ENCODE results near the gene PAX2.
A peak's percentile ranks its signal among the peaks of the same experiment; 100 is the strongest.

The PAX2 gene

GRCh38 chr10:100819424-100819823 is 74.0 kb downstream of the PAX2 start:
- Histone ChIP-seq H3K9ac (ENCODE audit: low read depth, low read length) (no peak overlapping the region), H3K4me1 (ENCODE audit: control insufficient read depth, insufficient read depth, low read length) (no peaks in the 10 kb centered on the region), H3K27me3 (ENCODE audit: control insufficient read depth, insufficient read depth, low read length) (peaks cover 91% of the 10 kb centered on the region), H3K4me3 (ENCODE audit: low read length) (no peak overlapping the region), H3K4me2 (ENCODE audit: low read length) (no peak overlapping the region), H3K36me3 (ENCODE audit: insufficient read depth, low read length) (no peaks in the 10 kb centered on the region), H3K9me3 (replicated peaks; ENCODE audit: low read length) (no peaks in the 10 kb centered on the region)

DNA sequence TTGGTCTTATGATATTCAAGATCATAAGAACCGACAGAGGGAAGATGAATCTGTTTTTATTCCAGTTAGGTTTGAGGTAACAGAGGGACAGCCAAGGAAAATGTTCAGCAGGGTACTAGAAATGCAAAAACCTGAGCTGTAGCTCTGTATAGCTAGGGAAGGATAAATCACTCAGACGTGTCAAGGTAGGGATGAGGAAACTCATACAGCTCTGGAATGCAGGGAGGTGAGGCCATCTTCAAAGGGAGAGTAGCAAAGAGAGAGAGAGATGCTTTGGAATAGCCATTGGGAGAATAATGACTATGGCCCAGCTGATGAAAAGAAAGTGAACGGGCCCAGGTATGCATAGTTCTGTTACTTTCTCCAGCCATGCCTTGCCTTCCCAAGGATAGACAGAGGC is 77.8 kb downstream of the PAX2 start:
- Histone ChIP-seq H3K4me1 (ENCODE audit: control insufficient read depth, insufficient read depth, low read length) (peaks cover 4% of the 10 kb centered on the region), H3K27me3 (ENCODE audit: control insufficient read depth, insufficient read depth, low read length) (peaks cover 88% of the 10 kb centered on the region)

GRCh38 chr10:100824886-100825285 is 79.5 kb downstream of the PAX2 start:
- Histone ChIP-seq H3K27me3 (ENCODE audit: control insufficient read depth, insufficient read depth, low read length) (peaks cover 94% of the 10 kb centered on the region), H3K4me1 (ENCODE audit: control insufficient read depth, insufficient read depth, low read length) (peaks cover 15% of the 10 kb centered on the region), H3K4me2 (ENCODE audit: low read length) (no peak overlapping the region), H3K9me3 (replicated peaks; ENCODE audit: low read length) (no peaks in the 10 kb centered on the region), H3K36me3 (ENCODE audit: insufficient read depth, low read length) (no peaks in the 10 kb centered on the region), H3K4me3 (ENCODE audit: low read length) (no peak overlapping the region), H3K9ac (ENCODE audit: low read depth, low read length) (no peak overlapping the region)

More for the DNA sequence above, 77.8 kb downstream of the PAX2 start:
- H3K9ac ChIP-seq (ENCODE audit: low read depth, low read length), result no peak overlapping the region
- H3K36me3 ChIP-seq (ENCODE audit: insufficient read depth, low read length), result no peaks in the 10 kb centered on the region
- no peak overlapping the region for H3K4me3 ChIP-seq (ENCODE audit: low read length)
- H3K4me2 ChIP-seq (ENCODE audit: low read length), result no peak overlapping the region
- H3K9me3 ChIP-seq (replicated peaks; ENCODE audit: low read length), result no peaks in the 10 kb centered on the region

DNA sequence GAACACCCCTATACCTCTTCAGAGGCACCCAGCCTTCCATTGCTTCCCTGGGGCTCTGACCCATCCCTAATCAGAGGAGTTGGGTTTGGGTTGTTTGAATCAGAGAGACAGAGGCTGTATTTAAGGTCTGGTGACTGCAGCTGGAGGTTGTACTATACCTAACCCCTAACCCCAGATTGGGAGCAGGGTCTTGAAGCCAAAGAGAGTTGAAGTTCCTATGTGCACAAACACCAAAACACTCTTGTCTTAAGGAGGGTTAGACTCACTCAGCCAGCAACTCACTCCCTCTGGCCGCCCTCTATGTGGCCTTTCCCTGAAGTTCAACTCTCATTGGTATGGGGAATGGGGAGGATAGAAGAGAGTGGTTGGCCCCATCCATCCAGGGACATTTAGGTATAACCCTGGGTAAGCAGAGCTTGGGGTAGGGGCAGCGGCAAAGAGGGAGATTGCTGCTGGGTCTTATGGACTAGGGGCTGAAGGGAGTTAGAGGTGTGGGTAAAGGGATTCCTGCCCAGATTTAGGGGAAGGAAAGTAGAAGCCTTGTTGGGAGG is 80.0 kb downstream of the PAX2 start:
- Histone ChIP-seq H3K9me3 (replicated peaks; ENCODE audit: low read length) (no peaks in the 10 kb centered on the region), H3K4me1 (ENCODE audit: control insufficient read depth, insufficient read depth, low read length) (peaks cover 15% of the 10 kb centered on the region), H3K36me3 (ENCODE audit: insufficient read depth, low read length) (no peaks in the 10 kb centered on the region), H3K27me3 (ENCODE audit: control insufficient read depth, insufficient read depth, low read length) (peaks cover 95% of the 10 kb centered on the region), H3K9ac (ENCODE audit: low read depth, low read length) (no peak overlapping the region), H3K4me3 (ENCODE audit: low read length) (no peak overlapping the region), H3K4me2 (ENCODE audit: low read length) (no peak overlapping the region)

DNA sequence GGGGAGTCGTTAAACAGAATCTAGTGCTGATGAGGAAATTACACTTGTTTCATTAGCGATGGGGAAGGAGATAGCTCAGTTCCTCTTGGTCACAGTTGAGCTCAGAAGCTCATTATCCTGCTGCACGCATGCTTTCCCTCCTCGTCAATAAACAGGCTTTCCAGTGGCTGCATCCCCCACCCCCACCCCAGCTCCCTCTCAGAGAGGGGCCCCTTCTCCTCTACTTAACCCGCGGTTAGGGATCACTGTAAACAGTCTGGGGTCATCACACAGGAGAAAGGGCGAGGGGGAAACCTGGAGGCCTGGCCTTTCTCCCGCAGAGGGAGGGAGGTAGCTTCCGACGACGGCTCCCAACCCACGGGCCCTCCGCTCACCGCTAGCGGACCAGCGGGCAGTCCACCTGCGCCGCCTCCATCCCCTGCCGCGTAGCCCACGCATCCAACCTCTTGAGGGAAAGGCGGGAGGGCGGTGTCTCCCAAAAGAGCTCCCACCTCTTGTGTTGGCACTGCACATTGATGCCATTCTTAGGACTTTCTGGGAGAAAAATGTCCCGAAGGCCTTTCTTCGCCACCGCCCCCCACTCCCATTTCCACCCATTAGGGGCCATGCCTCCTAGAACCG is 80.8 kb downstream of the PAX2 start:
- no peak overlapping the region for H3K9ac ChIP-seq (ENCODE audit: low read depth, low read length)
- H3K4me2 ChIP-seq (ENCODE audit: low read length), result no peak overlapping the region
- no peak overlapping the region for H3K4me3 ChIP-seq (ENCODE audit: low read length)

DNA sequence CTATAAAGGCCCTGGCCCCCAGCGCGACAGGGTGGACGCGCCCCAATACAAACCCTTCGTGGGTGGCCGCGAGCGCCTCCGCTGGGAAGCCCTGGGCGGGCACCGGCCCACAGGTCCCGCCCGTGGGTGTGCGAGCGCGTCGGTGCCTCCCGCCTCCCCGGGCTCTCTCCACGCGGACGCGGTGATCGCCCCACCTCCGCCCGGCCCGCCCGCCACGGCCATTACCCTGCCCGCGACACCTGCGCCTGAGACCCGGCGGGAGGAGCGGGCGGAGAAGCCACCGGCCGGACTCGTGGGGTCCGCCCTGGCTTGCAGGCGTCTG is 81.2 kb downstream of the PAX2 start:
- Histone ChIP-seq H3K4me1 (ENCODE audit: control insufficient read depth, insufficient read depth, low read length) (peaks cover 15% of the 10 kb centered on the region), H3K4me2 (ENCODE audit: low read length) (peak overlapping the region; percentile 41), H3K9me3 (replicated peaks; ENCODE audit: low read length) (no peaks in the 10 kb centered on the region), H3K4me3 (ENCODE audit: low read length) (no peak overlapping the region), H3K9ac (ENCODE audit: low read depth, low read length) (no peak overlapping the region), H3K36me3 (ENCODE audit: insufficient read depth, low read length) (no peaks in the 10 kb centered on the region), H3K27me3 (ENCODE audit: control insufficient read depth, insufficient read depth, low read length) (peaks cover 96% of the 10 kb centered on the region)

More for the DNA sequence above, 80.8 kb downstream of the PAX2 start:
- no peaks in the 10 kb centered on the region for H3K36me3 ChIP-seq (ENCODE audit: insufficient read depth, low read length)
- H3K9me3 ChIP-seq (replicated peaks; ENCODE audit: low read length), result no peaks in the 10 kb centered on the region
- H3K27me3 ChIP-seq (ENCODE audit: control insufficient read depth, insufficient read depth, low read length), result peaks cover 96% of the 10 kb centered on the region
- peaks cover 15% of the 10 kb centered on the region for H3K4me1 ChIP-seq (ENCODE audit: control insufficient read depth, insufficient read depth, low read length)

DNA sequence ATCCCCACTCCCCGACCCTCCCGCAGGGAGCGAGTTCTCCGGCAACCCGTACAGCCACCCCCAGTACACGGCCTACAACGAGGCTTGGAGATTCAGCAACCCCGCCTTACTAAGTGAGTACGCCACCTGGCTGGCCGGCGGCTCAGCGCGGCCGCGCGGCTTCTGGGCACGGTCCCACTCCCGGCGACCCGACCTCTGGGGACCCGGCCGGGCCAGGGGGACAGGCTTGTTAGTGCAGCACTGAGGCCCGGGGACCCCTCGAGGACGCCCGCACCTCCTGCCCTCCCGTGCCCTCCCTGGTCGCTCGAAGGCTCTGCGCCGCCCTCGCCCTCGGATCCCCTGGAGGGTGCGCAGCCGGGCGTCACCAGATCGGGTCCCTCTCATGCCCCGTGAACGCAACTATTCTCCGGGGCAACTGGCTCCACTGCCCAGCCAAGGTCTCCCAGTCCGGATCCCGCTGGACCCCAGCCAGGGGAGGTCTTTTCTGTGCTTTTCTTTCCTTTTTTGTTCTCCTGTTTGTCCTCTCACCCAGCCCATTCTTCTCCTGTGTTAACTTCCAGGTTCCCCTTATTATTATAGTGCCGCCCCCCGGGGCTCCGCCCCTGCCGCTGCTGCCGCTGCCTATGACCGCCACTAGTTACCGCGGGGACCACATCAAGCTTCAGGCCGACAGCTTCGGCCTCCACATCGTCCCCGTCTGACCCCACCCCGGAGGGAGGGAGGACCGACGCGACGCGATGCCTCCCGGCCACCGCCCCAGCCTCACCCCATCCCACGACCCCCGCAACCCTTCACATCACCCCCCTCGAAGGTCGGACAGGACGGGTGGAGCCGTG is 81.8 kb downstream of the PAX2 start:
- Histone ChIP-seq H3K9ac (ENCODE audit: low read depth, low read length) (no peak overlapping the region), H3K4me3 (ENCODE audit: low read length) (no peak overlapping the region), H3K9me3 (replicated peaks; ENCODE audit: low read length) (no peaks in the 10 kb centered on the region), H3K27me3 (ENCODE audit: control insufficient read depth, insufficient read depth, low read length) (peaks cover 97% of the 10 kb centered on the region), H3K36me3 (ENCODE audit: insufficient read depth, low read length) (no peaks in the 10 kb centered on the region), H3K4me1 (ENCODE audit: control insufficient read depth, insufficient read depth, low read length) (peaks cover 15% of the 10 kb centered on the region), H3K4me2 (ENCODE audit: low read length) (peak overlapping the region; percentile 41)

GRCh38 chr10:100827819-100828737 is 82.7 kb downstream of the PAX2 start:
- Histone ChIP-seq H3K27me3 (ENCODE audit: control insufficient read depth, insufficient read depth, low read length) (peaks cover 97% of the 10 kb centered on the region), H3K4me1 (ENCODE audit: control insufficient read depth, insufficient read depth, low read length) (peaks cover 15% of the 10 kb centered on the region), H3K4me3 (ENCODE audit: low read length) (peak overlapping the region; percentile 58), H3K9ac (ENCODE audit: low read depth, low read length) (no peak overlapping the region), H3K36me3 (ENCODE audit: insufficient read depth, low read length) (no peaks in the 10 kb centered on the region), H3K9me3 (replicated peaks; ENCODE audit: low read length) (no peaks in the 10 kb centered on the region), H3K4me2 (ENCODE audit: low read length) (peak overlapping the region; percentile 73)

DNA sequence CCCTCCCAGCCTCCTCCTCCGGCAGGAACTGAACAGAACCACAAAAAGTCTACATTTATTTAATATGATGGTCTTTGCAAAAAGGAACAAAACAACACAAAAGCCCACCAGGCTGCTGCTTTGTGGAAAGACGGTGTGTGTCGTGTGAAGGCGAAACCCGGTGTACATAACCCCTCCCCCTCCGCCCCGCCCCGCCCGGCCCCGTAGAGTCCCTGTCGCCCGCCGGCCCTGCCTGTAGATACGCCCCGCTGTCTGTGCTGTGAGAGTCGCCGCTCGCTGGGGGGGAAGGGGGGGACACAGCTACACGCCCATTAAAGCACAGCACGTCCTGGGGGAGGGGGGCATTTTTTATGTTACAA is 83.3 kb downstream of the PAX2 start:
- no peaks in the 10 kb centered on the region for H3K36me3 ChIP-seq (ENCODE audit: insufficient read depth, low read length)
- H3K9me3 ChIP-seq (replicated peaks; ENCODE audit: low read length), result no peaks in the 10 kb centered on the region
- peak overlapping the region; percentile 73 for H3K4me2 ChIP-seq (ENCODE audit: low read length)
- no peak overlapping the region for H3K9ac ChIP-seq (ENCODE audit: low read depth, low read length)
- peaks cover 97% of the 10 kb centered on the region for H3K27me3 ChIP-seq (ENCODE audit: control insufficient read depth, insufficient read depth, low read length)
- peaks cover 15% of the 10 kb centered on the region for H3K4me1 ChIP-seq (ENCODE audit: control insufficient read depth, insufficient read depth, low read length)
- H3K4me3 ChIP-seq (ENCODE audit: low read length), result peak overlapping the region; percentile 58

DNA sequence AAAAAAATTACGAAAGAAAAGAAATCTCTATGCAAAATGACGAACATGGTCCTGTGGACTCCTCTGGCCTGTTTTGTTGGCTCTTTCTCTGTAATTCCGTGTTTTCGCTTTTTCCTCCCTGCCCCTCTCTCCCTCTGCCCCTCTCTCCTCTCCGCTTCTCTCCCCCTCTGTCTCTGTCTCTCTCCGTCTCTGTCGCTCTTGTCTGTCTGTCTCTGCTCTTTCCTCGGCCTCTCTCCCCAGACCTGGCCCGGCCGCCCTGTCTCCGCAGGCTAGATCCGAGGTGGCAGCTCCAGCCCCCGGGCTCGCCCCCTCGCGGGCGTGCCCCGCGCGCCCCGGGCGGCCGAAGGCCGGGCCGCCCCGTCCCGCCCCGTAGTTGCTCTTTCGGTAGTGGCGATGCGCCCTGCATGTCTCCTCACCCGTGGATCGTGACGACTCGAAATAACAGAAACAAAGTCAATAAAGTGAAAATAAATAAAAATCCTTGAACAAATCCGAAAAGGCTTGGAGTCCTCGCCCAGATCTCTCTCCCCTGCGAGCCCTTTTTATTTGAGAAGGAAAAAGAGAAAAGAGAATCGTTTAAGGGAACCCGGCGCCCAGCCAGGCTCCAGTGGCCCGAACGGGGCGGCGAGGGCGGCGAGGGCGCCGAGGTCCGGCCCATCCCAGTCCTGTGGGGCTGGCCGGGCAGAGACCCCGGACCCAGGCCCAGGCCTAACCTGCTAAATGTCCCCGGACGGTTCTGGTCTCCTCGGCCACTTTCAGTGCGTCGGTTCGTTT is 83.9 kb downstream of the PAX2 start:
- Histone ChIP-seq H3K4me3 (ENCODE audit: low read length) (peak overlapping the region; percentile 58), H3K4me1 (ENCODE audit: control insufficient read depth, insufficient read depth, low read length) (peaks cover 15% of the 10 kb centered on the region), H3K4me2 (ENCODE audit: low read length) (peak overlapping the region; percentile 73), H3K36me3 (ENCODE audit: insufficient read depth, low read length) (no peaks in the 10 kb centered on the region), H3K27me3 (ENCODE audit: control insufficient read depth, insufficient read depth, low read length) (peaks cover 94% of the 10 kb centered on the region), H3K9ac (ENCODE audit: low read depth, low read length) (no peak overlapping the region), H3K9me3 (replicated peaks; ENCODE audit: low read length) (no peaks in the 10 kb centered on the region)

All from skeletal muscle satellite cell (primary cell).